Endothelial cell of umbilical vein (primary cell): ENCODE results near the gene SPRED3.
"Not testable (repeated sequence)": the region's sequence is repeated elsewhere in the genome, so short reads cannot be mapped to it uniquely, and the experiment has no call there.

ENCODE experiments used
- CTCF ChIP-seq, 2 donors: IDR thresholded peaks; 1 replicate in 1 of 2; 2 replicates in 1 of 2; pipeline ENCODE4 v1.5.1; 2011; ENCODE audit warnings: low read length in 2 of 2, mild to moderate bottlenecking in 2 of 2, moderate library complexity in 2 of 2, control low read depth in 1 of 2, inconsistent platforms in 1 of 2, low read depth in 1 of 2; ENCODE audit not compliant: insufficient read depth in 1 of 2; ENCODE audit errors: extremely low read depth in 1 of 2
- FOS ChIP-seq: IDR thresholded peaks from 2 replicates; pipeline ENCODE4 v1.6.1; 2011; ENCODE audit warnings: mild to moderate bottlenecking, low read length, moderate library complexity, borderline replicate concordance; ENCODE audit not compliant: insufficient read depth
- POLR2A ChIP-seq: IDR thresholded peaks from 2 replicates; pipeline ENCODE4 v1.6.1; 2012; ENCODE audit warnings: low read depth, mild to moderate bottlenecking, control low read depth, low read length
- POLR2AphosphoS5 ChIP-seq: IDR thresholded peaks from 2 replicates; pipeline ENCODE4 v1.6.1; 2012; ENCODE audit warnings: low read depth, mild to moderate bottlenecking, control low read depth, low read length, moderate library complexity; ENCODE audit not compliant: insufficient read depth

GRCh38 chr19:38339011-38339410 is 49.5 kb upstream of the SPRED3 start:
- not testable (repeated sequence) for TF ChIP-seq FOS; POLR2A; CTCF (IDR thresholded peaks at IDR 0.05; ENCODE audit: extremely low read depth in 1 of 2, insufficient read depth in 1 of 2, low read depth in 1 of 2, low read length in 2 of 2); POLR2AphosphoS5
